ENCODE data around the gene OR10A7.

Gene OR10A7

DNA sequence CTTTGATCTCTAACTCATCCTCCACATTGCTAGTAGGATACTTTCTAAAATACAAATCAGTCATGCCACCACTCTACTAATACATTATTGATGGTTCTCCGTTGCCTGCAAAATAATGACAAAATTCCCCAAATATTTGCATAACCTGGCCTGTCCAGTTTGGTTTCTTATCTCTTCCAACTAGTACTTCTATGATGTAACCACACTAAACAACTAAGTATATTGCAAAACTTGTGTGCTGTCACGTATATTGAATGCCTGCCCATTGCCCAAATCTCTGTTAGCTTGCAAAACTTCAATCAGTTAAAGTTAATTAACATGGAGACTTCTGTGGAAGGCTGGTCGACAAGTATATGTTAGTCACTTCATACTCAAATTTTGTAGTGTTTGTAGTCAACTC is 30.1 kb downstream of the OR10A7 start:
- H3K23ac ChIP-seq (ENCODE audit: low read length) = no peak overlapping the region
- no peak overlapping the region for H3K4me2 ChIP-seq (ENCODE audit: low read length)
- H3K36me3 ChIP-seq (ENCODE audit: control insufficient read depth in 1 of 2, insufficient read depth in 2 of 2, low read length in 2 of 2) = no peaks in the 10 kb centered on the region
- no peak overlapping the region for H3K4me3 ChIP-seq (ENCODE audit: low read depth, low read length)
- H2BK5ac ChIP-seq (ENCODE audit: low read depth, low read length, poor library complexity) = no peak overlapping the region
- no peak overlapping the region for H2BK12ac ChIP-seq (ENCODE audit: low read length)
- no peaks in the 10 kb centered on the region for H3K27me3 ChIP-seq (ENCODE audit: insufficient read depth, low read length)
- H3K9me3 ChIP-seq (ENCODE audit: insufficient read depth, low read depth, low read length) = no peaks in the 10 kb centered on the region
- WGBS (ENCODE audit: extremely low coverage, insufficient coverage, insufficient read length) = no CpG with 5 or more reads among the region's 3 CpGs
- H3K9ac ChIP-seq (ENCODE audit: low read length) = no peak overlapping the region
- no peak overlapping the region for H3K27ac ChIP-seq (ENCODE audit: low read depth, low read length)
- H3K79me2 ChIP-seq (ENCODE audit: control insufficient read depth, insufficient read depth, low read length, poor library complexity) = no peaks in the 10 kb centered on the region
- no peak overlapping the region for H2BK120ac ChIP-seq (ENCODE audit: insufficient read depth, low read length, poor library complexity)
- H4K91ac ChIP-seq (ENCODE audit: low read depth, low read length) = no peak overlapping the region
- H3K14ac ChIP-seq (ENCODE audit: low read length) = no peak overlapping the region
- no peak overlapping the region for H2AFZ ChIP-seq (ENCODE audit: insufficient read depth, low read length, poor library complexity)
- H2AK5ac ChIP-seq (ENCODE audit: low read length) = no peak overlapping the region
- H3K4ac ChIP-seq (ENCODE audit: low read depth, low read length) = no peak overlapping the region
- H3K79me1 ChIP-seq (ENCODE audit: low read length) = no peaks in the 10 kb centered on the region
- no peaks in the 10 kb centered on the region for H3K4me1 ChIP-seq (ENCODE audit: control insufficient read depth in 1 of 2, insufficient read depth in 2 of 2, low read length in 2 of 2)
- no peak overlapping the region for H4K8ac ChIP-seq (ENCODE audit: low read depth, low read length)
- no peak overlapping the region for H4K12ac ChIP-seq (ENCODE audit: low read depth, low read length)
- DNase-seq = peak; percentile 59 to 91
- H3K18ac ChIP-seq (ENCODE audit: low read length) = no peak overlapping the region

DNA sequence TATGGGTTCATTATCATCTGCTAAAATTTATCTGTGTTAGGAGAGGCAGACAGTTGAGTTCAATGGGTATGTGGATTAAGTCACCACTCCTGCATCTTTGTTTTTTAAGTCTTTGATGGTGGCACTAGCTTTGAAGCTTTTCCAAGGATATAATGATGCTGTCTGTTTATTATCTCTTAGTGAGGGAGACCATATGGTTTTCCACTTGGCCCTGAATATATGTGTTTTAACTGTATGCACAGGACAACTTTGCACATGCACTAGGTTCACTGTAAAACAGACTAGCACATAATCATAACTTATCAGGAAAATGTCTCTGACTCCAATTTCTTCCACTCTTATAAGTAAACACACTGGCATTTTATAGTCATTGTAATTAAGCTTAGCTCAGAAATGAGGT is 32.5 kb downstream of the OR10A7 start:
- H3K23ac ChIP-seq (ENCODE audit: low read length) = no peak overlapping the region
- H3K79me2 ChIP-seq (ENCODE audit: control insufficient read depth, insufficient read depth, low read length, poor library complexity) = no peaks in the 10 kb centered on the region
- H3K27me3 ChIP-seq (ENCODE audit: insufficient read depth, low read length) = no peaks in the 10 kb centered on the region
- no peaks in the 10 kb centered on the region for H3K4me1 ChIP-seq (ENCODE audit: control insufficient read depth in 1 of 2, insufficient read depth in 2 of 2, low read length in 2 of 2)
- no peak overlapping the region for H3K4ac ChIP-seq (ENCODE audit: low read depth, low read length)
- H4K12ac ChIP-seq (ENCODE audit: low read depth, low read length) = no peak overlapping the region
- no peak overlapping the region for H2BK120ac ChIP-seq (ENCODE audit: insufficient read depth, low read length, poor library complexity)
- DNase-seq = no peak
- no peak overlapping the region for H4K91ac ChIP-seq (ENCODE audit: low read depth, low read length)
- H3K27ac ChIP-seq (ENCODE audit: low read depth, low read length) = no peak overlapping the region
- H3K4me3 ChIP-seq (ENCODE audit: low read depth, low read length) = no peak overlapping the region
- no peaks in the 10 kb centered on the region for H3K9me3 ChIP-seq (ENCODE audit: insufficient read depth, low read depth, low read length)
- H4K8ac ChIP-seq (ENCODE audit: low read depth, low read length) = no peak overlapping the region
- H3K18ac ChIP-seq (ENCODE audit: low read length) = no peak overlapping the region
- H3K4me2 ChIP-seq (ENCODE audit: low read length) = no peak overlapping the region
- no peak overlapping the region for H2BK12ac ChIP-seq (ENCODE audit: low read length)
- no peak overlapping the region for H3K14ac ChIP-seq (ENCODE audit: low read length)
- no peak overlapping the region for H2AK5ac ChIP-seq (ENCODE audit: low read length)
- no peak overlapping the region for H3K9ac ChIP-seq (ENCODE audit: low read length)
- H3K79me1 ChIP-seq (ENCODE audit: low read length) = no peaks in the 10 kb centered on the region
- H2AFZ ChIP-seq (ENCODE audit: insufficient read depth, low read length, poor library complexity) = no peak overlapping the region
- no peak overlapping the region for H2BK5ac ChIP-seq (ENCODE audit: low read depth, low read length, poor library complexity)
- no peaks in the 10 kb centered on the region for H3K36me3 ChIP-seq (ENCODE audit: control insufficient read depth in 1 of 2, insufficient read depth in 2 of 2, low read length in 2 of 2)

DNA sequence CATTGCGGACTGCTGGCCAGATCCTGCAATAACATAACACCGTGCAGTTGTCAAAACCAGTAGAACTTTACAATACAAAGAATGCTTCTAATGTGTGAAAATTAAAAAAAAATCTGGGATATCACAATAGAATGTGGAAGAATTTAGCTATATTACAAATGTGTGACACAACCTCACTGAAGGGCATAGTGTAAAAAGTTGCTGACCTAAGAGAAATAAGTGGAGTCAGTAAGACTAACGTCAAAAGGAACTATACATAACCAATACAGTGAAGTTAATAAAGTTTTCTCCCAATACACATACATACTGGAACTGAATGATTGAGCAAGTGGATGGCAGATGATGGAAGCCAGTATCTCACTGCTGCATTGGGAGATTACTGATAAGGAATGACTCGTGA is 36.0 kb downstream of the OR10A7 start:
- Histone ChIP-seq H3K9ac (ENCODE audit: low read length) (no peak overlapping the region), H3K4ac (ENCODE audit: low read depth, low read length) (no peak overlapping the region), H2AFZ (ENCODE audit: insufficient read depth, low read length, poor library complexity) (no peak overlapping the region), H3K4me3 (ENCODE audit: low read depth, low read length) (no peak overlapping the region), H3K79me2 (ENCODE audit: control insufficient read depth, insufficient read depth, low read length, poor library complexity) (no peaks in the 10 kb centered on the region), H2AK5ac (ENCODE audit: low read length) (no peak overlapping the region), H3K79me1 (ENCODE audit: low read length) (no peaks in the 10 kb centered on the region), H2BK5ac (ENCODE audit: low read depth, low read length, poor library complexity) (no peak overlapping the region), H2BK12ac (ENCODE audit: low read length) (no peak overlapping the region), H4K91ac (ENCODE audit: low read depth, low read length) (no peak overlapping the region), H4K12ac (ENCODE audit: low read depth, low read length) (no peak overlapping the region), H3K36me3 (ENCODE audit: control insufficient read depth in 1 of 2, insufficient read depth in 2 of 2, low read length in 2 of 2) (no peaks in the 10 kb centered on the region), H3K27ac (ENCODE audit: low read depth, low read length) (no peak overlapping the region), H3K18ac (ENCODE audit: low read length) (no peak overlapping the region), H3K14ac (ENCODE audit: low read length) (no peak overlapping the region), H3K4me2 (ENCODE audit: low read length) (no peak overlapping the region), H3K9me3 (ENCODE audit: insufficient read depth, low read depth, low read length) (no peaks in the 10 kb centered on the region), H3K4me1 (ENCODE audit: control insufficient read depth in 1 of 2, insufficient read depth in 2 of 2, low read length in 2 of 2) (no peaks in the 10 kb centered on the region), H2BK120ac (ENCODE audit: insufficient read depth, low read length, poor library complexity) (no peak overlapping the region), H3K27me3 (ENCODE audit: insufficient read depth, low read length) (no peaks in the 10 kb centered on the region), H4K8ac (ENCODE audit: low read depth, low read length) (no peak overlapping the region), H3K23ac (ENCODE audit: low read length) (no peak overlapping the region)
- DNase-seq = no peak
- no CpG with 5 or more reads among the region's 4 CpGs for WGBS (ENCODE audit: extremely low coverage, insufficient coverage, insufficient read length)

DNA sequence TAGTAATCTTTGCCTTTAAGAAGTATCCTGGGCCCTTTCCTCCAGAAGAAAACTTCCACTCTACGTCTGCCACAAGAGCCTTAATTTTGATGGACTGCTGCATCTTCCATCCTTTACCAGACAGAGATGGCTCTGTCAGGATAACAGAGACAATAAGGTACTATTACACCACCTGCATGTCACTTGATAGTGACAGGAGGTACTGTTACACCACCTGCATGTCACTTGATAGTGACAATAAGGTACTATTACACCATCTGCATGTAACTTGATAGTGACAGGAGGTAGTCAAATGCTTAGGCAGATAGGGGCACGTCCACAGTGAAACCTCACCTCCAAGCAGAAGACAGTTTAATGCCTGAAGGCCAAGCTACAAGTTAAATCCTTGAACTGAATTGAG is 37.5 kb downstream of the OR10A7 start:
- no peak overlapping the region for H2AFZ ChIP-seq (ENCODE audit: insufficient read depth, low read length, poor library complexity)
- H2AK5ac ChIP-seq (ENCODE audit: low read length) = no peak overlapping the region
- H2BK5ac ChIP-seq (ENCODE audit: low read depth, low read length, poor library complexity) = no peak overlapping the region
- no peak overlapping the region for H3K9ac ChIP-seq (ENCODE audit: low read length)
- no peak for DNase-seq
- H3K4me3 ChIP-seq (ENCODE audit: low read depth, low read length) = no peak overlapping the region
- H3K79me2 ChIP-seq (ENCODE audit: control insufficient read depth, insufficient read depth, low read length, poor library complexity) = no peaks in the 10 kb centered on the region
- H3K4me1 ChIP-seq (ENCODE audit: control insufficient read depth in 1 of 2, insufficient read depth in 2 of 2, low read length in 2 of 2) = no peaks in the 10 kb centered on the region
- H3K4me2 ChIP-seq (ENCODE audit: low read length) = no peak overlapping the region
- H2BK120ac ChIP-seq (ENCODE audit: insufficient read depth, low read length, poor library complexity) = no peak overlapping the region
- H3K4ac ChIP-seq (ENCODE audit: low read depth, low read length) = no peak overlapping the region
- no peak overlapping the region for H4K12ac ChIP-seq (ENCODE audit: low read depth, low read length)
- H3K18ac ChIP-seq (ENCODE audit: low read length) = no peak overlapping the region
- no peaks in the 10 kb centered on the region for H3K79me1 ChIP-seq (ENCODE audit: low read length)
- H3K14ac ChIP-seq (ENCODE audit: low read length) = no peak overlapping the region
- peak overlapping the region; percentile 46 for H3K23ac ChIP-seq (ENCODE audit: low read length)
- no peak overlapping the region for H3K27ac ChIP-seq (ENCODE audit: low read depth, low read length)
- no peak overlapping the region for H2BK12ac ChIP-seq (ENCODE audit: low read length)
- no peaks in the 10 kb centered on the region for H3K27me3 ChIP-seq (ENCODE audit: insufficient read depth, low read length)
- H3K36me3 ChIP-seq (ENCODE audit: control insufficient read depth in 1 of 2, insufficient read depth in 2 of 2, low read length in 2 of 2) = no peaks in the 10 kb centered on the region
- no peak overlapping the region for H4K91ac ChIP-seq (ENCODE audit: low read depth, low read length)
- H4K8ac ChIP-seq (ENCODE audit: low read depth, low read length) = no peak overlapping the region
- WGBS (ENCODE audit: extremely low coverage, insufficient coverage, insufficient read length) = no CpG with 5 or more reads among the region's 2 CpGs
- H3K9me3 ChIP-seq (ENCODE audit: insufficient read depth, low read depth, low read length) = no peaks in the 10 kb centered on the region
